ENCODE measurements around the gene PARD3.
"Not testable (repeated sequence)": the region's sequence is repeated elsewhere in the genome, so short reads cannot be mapped to it uniquely, and the experiment has no call there.

The PARD3 gene

GRCh38 chr10:34795334-34795733, 19.8 kb downstream of the PARD3 start:
- DNase-seq = no peak

- DNase-seq = no peak
Measured at GRCh38 chr10:34794835-34795234, 20.3 kb downstream of the PARD3 start.

GRCh38 chr10:34793581-34793980, 21.5 kb downstream of the PARD3 start:
- DNase-seq = not testable (repeated sequence)

GRCh38 chr10:34792881-34793280, 22.2 kb downstream of the PARD3 start:
- no peak for DNase-seq

GRCh38 chr10:34791947-34792346, 23.1 kb downstream of the PARD3 start:
- no peak for DNase-seq

- DNase-seq = no peak
Measured at GRCh38 chr10:34791228-34791627, 23.9 kb downstream of the PARD3 start.

GRCh38 chr10:34789966-34790506, 25.1 kb downstream of the PARD3 start:
- no peak for DNase-seq

- DNase-seq = no peak
Measured at GRCh38 chr10:34786464-34786863, 28.6 kb downstream of the PARD3 start.

- no peak for DNase-seq
Measured at GRCh38 chr10:34781711-34782110, 33.4 kb downstream of the PARD3 start.

- DNase-seq = no peak
Measured at GRCh38 chr10:34780818-34781380, 34.2 kb downstream of the PARD3 start.

- no peak for DNase-seq
Measured at GRCh38 chr10:34778237-34778636, 36.9 kb downstream of the PARD3 start.

GRCh38 chr10:34776090-34776690, 38.9 kb downstream of the PARD3 start:
- DNase-seq = no peak

- DNase-seq = no peak
Measured at GRCh38 chr10:34775044-34775637, 40.0 kb downstream of the PARD3 start.

GRCh38 chr10:34773636-34774630, 41.2 kb downstream of the PARD3 start:
- no peak for DNase-seq

GRCh38 chr10:34771525-34771924, 43.6 kb downstream of the PARD3 start:
- DNase-seq = no peak

GRCh38 chr10:34771106-34771505, 44.0 kb downstream of the PARD3 start:
- no peak for DNase-seq

GRCh38 chr10:34769899-34770298, 45.2 kb downstream of the PARD3 start:
- DNase-seq = no peak

- no peak for DNase-seq
Measured at GRCh38 chr10:34768972-34769330, 46.1 kb downstream of the PARD3 start.

GRCh38 chr10:34768261-34768971, 46.7 kb downstream of the PARD3 start:
- DNase-seq = no peak

GRCh38 chr10:34766811-34767494, 48.1 kb downstream of the PARD3 start:
- DNase-seq = no peak

- no peak for DNase-seq
Measured at GRCh38 chr10:34766266-34766600, 48.9 kb downstream of the PARD3 start.

GRCh38 chr10:34764472-34764946, 50.6 kb downstream of the PARD3 start:
- no peak for DNase-seq

Data from 8988T (cell line).